Activated B cell treated with CpG ODN at 0.5 μM for 24 hours (primary cell): Measurements from ENCODE around the gene XAGE2. TPM values are rescaled to one million over a fixed set of nuclear protein-coding genes. Genes with fewer than 3 reads are reported as not detected.

Experiments
- ATAC-seq: fragments of 200-7000 bp; cut with Tn5 transposase; one replicate; pipeline ENCODE4 v1.10.0; 2021; ENCODE audit warnings: low read depth, mild to moderate bottlenecking, moderate library complexity
- CTCF ChIA-PET: fragments of 350-600 bp; sonication (Branson Sonifier 250); formaldehyde crosslinking; loops from one replicate; lab custom pipeline; 2021; ENCODE audit warnings: antibody characterized with exemption; lab: Charles Lee
- POLR2A ChIA-PET: fragments of 350-600 bp; sonication (Branson Sonifier 250); formaldehyde crosslinking; loops from one replicate; lab custom pipeline; 2021; ENCODE audit warnings: antibody characterized with exemption; lab: Charles Lee
- DNase-seq: peaks from one replicate; pipeline ENCODE4 v3.0.0; 2022
- H3K27ac Mint-ChIP-seq: one replicate; pipeline ENCODE4 v1.8.0; 2020; ENCODE audit warnings: mixed read lengths
- H3K27me3 Mint-ChIP-seq: one replicate; pipeline ENCODE4 v1.8.0; 2021; ENCODE audit warnings: mixed read lengths
- H3K36me3 Mint-ChIP-seq: one replicate; pipeline ENCODE4 v1.8.0; 2021; ENCODE audit warnings: low read depth, mixed read lengths
- H3K4me1 Mint-ChIP-seq: one replicate; pipeline ENCODE4 v1.8.0; 2021; ENCODE audit warnings: mixed read lengths
- H3K4me3 Mint-ChIP-seq: one replicate; pipeline ENCODE4 v1.8.0; 2020; ENCODE audit warnings: mild to moderate bottlenecking, mixed read lengths
- H3K9me3 Mint-ChIP-seq: one replicate; pipeline ENCODE4 v1.8.0; 2020; ENCODE audit warnings: mixed read lengths
- CTCF ChIP-seq: fragments of 200-600 bp; IDR thresholded peaks from one replicate; pipeline ENCODE4 v1.8.0; 2022; ENCODE audit warnings: antibody characterized with exemption, mild to moderate bottlenecking
- intact Hi-C: fragments of 100-400 bp; cut with micrococcal nuclease; formaldehyde crosslinking; loops from one replicate; pipeline ENCODE4 v1.15.1; 2024
- total RNA-seq: library from RNA; stranded (reverse); gene quantifications from 2 replicates; pipeline ENCODE4 v1.2.3, GENCODE V29; 2022

The XAGE2 gene
- total RNA-seq, 1 donor from 2014 or later = not detected

- no peaks in the 10 kb centered on the region for H3K36me3 Mint-ChIP-seq
- H3K27me3 Mint-ChIP-seq = no peaks in the 10 kb centered on the region
- ChIA-PET CTCF (no interaction called here), POLR2A (no interaction called here)
- no peaks in the 10 kb centered on the region for H3K4me1 Mint-ChIP-seq
- no peak overlapping the region for H3K4me3 Mint-ChIP-seq
- DNase-seq (no peak), ATAC-seq (no peak)
- no peak for TF ChIP-seq CTCF
- intact Hi-C loops = no loop called here
- no peak overlapping the region for H3K27ac Mint-ChIP-seq
- H3K9me3 Mint-ChIP-seq = no peaks in the 10 kb centered on the region
These were observed 46.5 kb downstream of the XAGE2 start for GRCh38 chrX:52415304-52415703.

GRCh38 chrX:52416816-52417215 is 48.0 kb downstream of the XAGE2 start:
- POLR2A ChIA-PET = no interaction called here
- TF ChIP-seq CTCF = no peak
- H3K27me3 Mint-ChIP-seq = no peaks in the 10 kb centered on the region
- intact Hi-C loops = no loop called here
- no peaks in the 10 kb centered on the region for H3K36me3 Mint-ChIP-seq
- H3K27ac Mint-ChIP-seq = no peak overlapping the region
- H3K9me3 Mint-ChIP-seq = no peaks in the 10 kb centered on the region
- no peak overlapping the region for H3K4me3 Mint-ChIP-seq
- ATAC-seq (no peak), DNase-seq (no peak)
- CTCF ChIA-PET = no interaction called here
- no peaks in the 10 kb centered on the region for H3K4me1 Mint-ChIP-seq

GRCh38 chrX:52420824-52421443 is 52.1 kb downstream of the XAGE2 start:
- Mint-ChIP-seq H3K27me3 (no peaks in the 10 kb centered on the region), H3K36me3 (no peaks in the 10 kb centered on the region), H3K4me3 (no peak overlapping the region), H3K27ac (no peak overlapping the region), H3K9me3 (no peaks in the 10 kb centered on the region), H3K4me1 (no peaks in the 10 kb centered on the region)
- DNase-seq = no peak
- intact Hi-C loops = no loop called here
- POLR2A ChIA-PET = no interaction called here
- CTCF ChIA-PET = no interaction called here
- no peak for TF ChIP-seq CTCF
- no peak for ATAC-seq

GRCh38 chrX:52422884-52423283 is 54.1 kb downstream of the XAGE2 start:
- ChIA-PET POLR2A (no interaction called here), CTCF (no interaction called here)
- ATAC-seq (no peak), DNase-seq (no peak)
- H3K27me3 Mint-ChIP-seq = no peaks in the 10 kb centered on the region
- no peak overlapping the region for H3K4me3 Mint-ChIP-seq
- no peak overlapping the region for H3K27ac Mint-ChIP-seq
- H3K36me3 Mint-ChIP-seq = no peaks in the 10 kb centered on the region
- TF ChIP-seq CTCF = no peak
- no peaks in the 10 kb centered on the region for H3K4me1 Mint-ChIP-seq
- H3K9me3 Mint-ChIP-seq = no peaks in the 10 kb centered on the region
- intact Hi-C loops = no loop called here

- H3K9me3 Mint-ChIP-seq = no peaks in the 10 kb centered on the region
- no peak for TF ChIP-seq CTCF
- no peak overlapping the region for H3K4me3 Mint-ChIP-seq
These were observed 55.8 kb downstream of the XAGE2 start for GRCh38 chrX:52424656-52425055.

More at GRCh38 chrX:52424656-52425055, 55.8 kb downstream of the XAGE2 start:
- no peaks in the 10 kb centered on the region for H3K36me3 Mint-ChIP-seq
- H3K4me1 Mint-ChIP-seq = no peaks in the 10 kb centered on the region
- ATAC-seq = no peak
- DNase-seq = no peak
- no peaks in the 10 kb centered on the region for H3K27me3 Mint-ChIP-seq
- ChIA-PET POLR2A (no interaction called here), CTCF (no interaction called here)
- no peak overlapping the region for H3K27ac Mint-ChIP-seq
- intact Hi-C loops = no loop called here

Other genes with a start within 250 kb of the XAGE2 start
- gene MAGED4, start 184.1 kb upstream of the XAGE2 start, total RNA-seq = 3.2 and 5.1 TPM in 2 replicates
- gene XAGE1A, start 126.8 kb downstream of the XAGE2 start, total RNA-seq = not detected in 2 replicates
- not detected in 2 replicates for gene XAGE1B, start 148.0 kb downstream of the XAGE2 start, total RNA-seq